Adrenal gland (tissue), 12 donors: ENCODE results near the gene SLC3A2. TPM values are rescaled to one million over a fixed set of nuclear protein-coding genes. Genes with fewer than 3 reads are reported as not detected.
A peak's percentile ranks its signal among the peaks of the same experiment; 100 is the strongest.
"Not testable (repeated sequence)": the region's sequence is repeated elsewhere in the genome, so short reads cannot be mapped to it uniquely, and the experiment has no call there.

Experiments
- DNase-seq, 7 donors: peaks; one replicate each; pipeline ENCODE4 v3.0.0-alpha.2; 2019 to 2020
- H3K27ac ChIP-seq, 5 donors: fragments of 200-600 bp; sonication (generic) in 4 of 5; 1 replicate in 3 of 5; 2 replicates in 2 of 5; pipeline versions ENCODE4 v1.5.1 to v1.8.0; 2016 to 2020; ENCODE audit warnings: mild to moderate bottlenecking in 1 of 5
- H3K27me3 ChIP-seq: fragments of 200-600 bp; 2 replicates; pipeline ENCODE4 v1.8.0; 2021
- H3K36me3 ChIP-seq, 2 donors: fragments of 200-600 bp; replicated peaks in 1 of 2; 1 replicate in 1 of 2; 2 replicates in 1 of 2; pipeline versions ENCODE4 v1.5.1 to v1.8.0; 2018 to 2022
- H3K4me1 ChIP-seq, 2 donors: fragments of 200-600 bp; replicated peaks in 1 of 2; 1 replicate in 1 of 2; 2 replicates in 1 of 2; pipeline versions ENCODE4 v1.5.1 to v1.8.0; 2018 to 2021
- H3K4me3 ChIP-seq, 4 donors: fragments of 200-600 bp; sonication (generic) in 3 of 4; one replicate each; pipeline ENCODE4 v1.5.1; 2016 to 2018
- H3K9me3 ChIP-seq, 3 donors: fragments of 200-600 bp; sonication (generic) in 1 of 3; replicated peaks in 1 of 3; 1 replicate in 2 of 3; 2 replicates in 1 of 3; pipeline versions ENCODE4 v1.5.1 to v1.8.0; 2016 to 2021
- POLR2A ChIP-seq, 2 donors: fragments of 450-650 bp; IDR thresholded peaks; one replicate each; pipeline ENCODE4 v1.6.1; 2017; ENCODE audit warnings: antibody characterized with exemption in 2 of 2, mild to moderate bottlenecking in 2 of 2, moderate library complexity in 1 of 2
- WGBS, 4 donors: extraction: QIAGEN DNeasy Blood & Tissue Kit in 2 of 4; methylation state at CpG; one replicate each; pipeline versions ENCODE4 v1.1.5 to v1.1.7; 2013 to 2017; 5-methylcytosine and 5-hydroxymethylcytosine counted together
- intact Hi-C, 2 donors: fragments of 100-400 bp; cut with DNase I; formaldehyde crosslinking; loops; one replicate each; pipeline versions ENCODE4 v1.14.1 to v1.15.0; 2022 to 2023
- polyA plus RNA-seq, 3 donors: library from polyadenylated mRNA; stranded (reverse); fragments of 200-250 nt in 2 of 3; fragments of 350-450 nt in 1 of 3; fragmentation: Illumina TruSeq in 1 of 3; extraction: RNeasy Lipid Tissue Mini Kit (QIAGEN cat#74804) in 1 of 3; gene quantifications; one replicate each; pipeline ENCODE4 v1.2.3, GENCODE V29; 2013 to 2014
- total RNA-seq, 9 donors: library from RNA; depleted of rRNA in 4 of 9; stranded (reverse); fragments of >200 nt in 4 of 9; fragments of 120-200 nt in 1 of 9; fragmentation: NEBNext Ultra II Directional in 1 of 9; extraction: Animal tissue kit (Norgen Biotek cat#: 25700) in 1 of 9; gene quantifications; one replicate each; pipeline versions ENCODE4 v1.1.0 to v1.2.4, GENCODE V29; 2013 to 2023
- TF ChIP-seq, protein P1 (sequence below), 6 experiments: fragments of 450-650 bp in 4 of 6; fragments of 200-600 bp in 2 of 6; sonication (generic) in 1 of 6; IDR thresholded peaks; 1 replicate in 5 of 6; 2 replicates in 1 of 6; pipeline versions ENCODE4 v1.5.1 to v1.8.0; 2016 to 2021; ENCODE audit warnings: antibody characterized with exemption in 6 of 6, mild to moderate bottlenecking in 2 of 6, moderate library complexity in 1 of 6
- donor health status: healthy with polysubstance abuse.
- donor health status: Bipolar disorder and iron deficiency.
- donor health status: DM: yes; HTN: yes; CAD: no.
- donor health status: DM: no; HTN: no; CAD: no.
- donor health status: DM: no; HTN: no; CAD: no.
- donor health status: DM: yes; HTN: yes; CAD: no.

SLC3A2 gene
- total and polyA plus RNA-seq, 12 donors, result 103 to 398 (median 164) TPM

DNA sequence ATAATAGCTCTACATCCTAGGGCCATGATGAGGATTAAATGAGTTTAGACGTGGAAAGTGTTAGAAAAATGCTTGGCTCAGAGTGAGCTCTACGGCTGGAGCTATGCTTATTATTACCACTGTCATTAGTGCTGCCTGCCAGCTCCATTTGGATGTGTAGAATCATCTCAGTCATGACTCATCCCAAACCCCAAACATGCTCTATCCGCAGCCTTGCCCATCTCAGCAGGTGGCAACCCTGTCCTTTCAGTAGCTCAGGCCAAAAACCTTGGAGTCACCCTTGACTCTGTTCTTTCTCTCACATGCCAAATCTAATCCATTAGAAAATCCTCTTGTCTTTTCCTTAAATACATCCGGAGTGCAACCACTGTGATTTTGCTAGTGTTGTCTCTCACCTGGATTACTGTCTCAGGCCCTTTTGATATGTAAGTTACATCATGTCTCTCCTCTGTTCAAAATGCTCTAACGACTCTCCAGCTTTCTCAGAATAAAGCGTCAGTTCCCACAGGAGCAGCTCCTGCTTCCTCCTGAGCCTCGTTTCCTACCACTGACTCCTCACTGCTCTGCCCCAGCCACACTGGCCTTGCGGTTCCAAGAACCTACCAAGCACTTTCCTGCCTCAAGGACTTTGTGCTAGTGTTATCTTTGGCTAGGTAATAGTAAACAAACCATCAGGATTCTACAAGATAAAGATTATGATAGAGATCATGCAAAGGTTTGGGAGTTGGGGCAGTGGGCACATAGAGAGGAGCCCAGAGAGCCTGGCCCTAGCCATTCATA lies 51.0 kb downstream of the SLC3A2 start:
- 44 to 62% (median 51%) methylated on average over 8 of the region's 8 CpGs for WGBS, 4 donors
- TF ChIP-seq POLR2A (IDR thresholded peaks at IDR 0.05), result no peak
- TF ChIP-seq, protein P1, sequence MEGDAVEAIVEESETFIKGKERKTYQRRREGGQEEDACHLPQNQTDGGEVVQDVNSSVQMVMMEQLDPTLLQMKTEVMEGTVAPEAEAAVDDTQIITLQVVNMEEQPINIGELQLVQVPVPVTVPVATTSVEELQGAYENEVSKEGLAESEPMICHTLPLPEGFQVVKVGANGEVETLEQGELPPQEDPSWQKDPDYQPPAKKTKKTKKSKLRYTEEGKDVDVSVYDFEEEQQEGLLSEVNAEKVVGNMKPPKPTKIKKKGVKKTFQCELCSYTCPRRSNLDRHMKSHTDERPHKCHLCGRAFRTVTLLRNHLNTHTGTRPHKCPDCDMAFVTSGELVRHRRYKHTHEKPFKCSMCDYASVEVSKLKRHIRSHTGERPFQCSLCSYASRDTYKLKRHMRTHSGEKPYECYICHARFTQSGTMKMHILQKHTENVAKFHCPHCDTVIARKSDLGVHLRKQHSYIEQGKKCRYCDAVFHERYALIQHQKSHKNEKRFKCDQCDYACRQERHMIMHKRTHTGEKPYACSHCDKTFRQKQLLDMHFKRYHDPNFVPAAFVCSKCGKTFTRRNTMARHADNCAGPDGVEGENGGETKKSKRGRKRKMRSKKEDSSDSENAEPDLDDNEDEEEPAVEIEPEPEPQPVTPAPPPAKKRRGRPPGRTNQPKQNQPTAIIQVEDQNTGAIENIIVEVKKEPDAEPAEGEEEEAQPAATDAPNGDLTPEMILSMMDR (IDR thresholded peaks at IDR 0.05), result no peak
- no peaks in the 10 kb centered on the region for H3K36me3 ChIP-seq
- no peaks in the 10 kb centered on the region for H3K9me3 ChIP-seq
- H3K27me3 ChIP-seq, result peaks cover 8% of the 10 kb centered on the region
- DNase-seq, result peak in 2 of 7 donors; percentile 25 to 29
- intact Hi-C loops, result no loop called here
- H3K4me3 ChIP-seq, result no peak overlapping the region
- no peak overlapping the region for H3K27ac ChIP-seq
- peaks cover under 1 to 1% of the 10 kb centered on the region in 2 donors for H3K4me1 ChIP-seq

DNA sequence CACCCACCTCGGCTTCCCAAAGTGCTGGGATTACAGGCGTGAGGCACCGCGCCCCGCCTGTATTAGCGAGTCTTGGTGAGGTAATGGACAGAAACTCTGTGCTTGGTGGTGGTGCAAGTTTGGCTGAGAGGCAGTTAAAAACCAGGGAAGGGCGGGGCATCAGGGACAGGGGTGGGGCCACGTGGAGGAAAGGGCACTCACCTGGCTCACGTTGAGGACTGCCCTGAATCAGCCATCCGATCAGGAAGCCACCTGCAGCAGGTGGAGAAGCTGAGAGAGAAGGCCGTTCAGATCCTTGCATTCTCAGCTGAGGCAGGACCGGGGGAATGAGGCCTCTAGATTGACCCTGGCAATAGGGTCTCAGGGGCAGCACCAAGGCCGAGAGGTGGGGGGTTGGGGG lies 52.6 kb downstream of the SLC3A2 start:
- WGBS, 4 donors, result 79 to 83% (median 82%) methylated on average over 12 to 13 of the region's 13 CpGs
- Histone ChIP-seq H3K27ac (no peak overlapping the region), H3K36me3 (no peaks in the 10 kb centered on the region), H3K4me3 (no peak overlapping the region), H3K4me1 (no peaks in the 10 kb centered on the region), H3K9me3 (no peaks in the 10 kb centered on the region), H3K27me3 (no peaks in the 10 kb centered on the region)
- DNase-seq, result no peak
- no peak for TF ChIP-seq POLR2A (IDR thresholded peaks at IDR 0.05)
- TF ChIP-seq, protein P1 (IDR thresholded peaks at IDR 0.05), result no peak
- intact Hi-C loops, result no loop called here

DNA sequence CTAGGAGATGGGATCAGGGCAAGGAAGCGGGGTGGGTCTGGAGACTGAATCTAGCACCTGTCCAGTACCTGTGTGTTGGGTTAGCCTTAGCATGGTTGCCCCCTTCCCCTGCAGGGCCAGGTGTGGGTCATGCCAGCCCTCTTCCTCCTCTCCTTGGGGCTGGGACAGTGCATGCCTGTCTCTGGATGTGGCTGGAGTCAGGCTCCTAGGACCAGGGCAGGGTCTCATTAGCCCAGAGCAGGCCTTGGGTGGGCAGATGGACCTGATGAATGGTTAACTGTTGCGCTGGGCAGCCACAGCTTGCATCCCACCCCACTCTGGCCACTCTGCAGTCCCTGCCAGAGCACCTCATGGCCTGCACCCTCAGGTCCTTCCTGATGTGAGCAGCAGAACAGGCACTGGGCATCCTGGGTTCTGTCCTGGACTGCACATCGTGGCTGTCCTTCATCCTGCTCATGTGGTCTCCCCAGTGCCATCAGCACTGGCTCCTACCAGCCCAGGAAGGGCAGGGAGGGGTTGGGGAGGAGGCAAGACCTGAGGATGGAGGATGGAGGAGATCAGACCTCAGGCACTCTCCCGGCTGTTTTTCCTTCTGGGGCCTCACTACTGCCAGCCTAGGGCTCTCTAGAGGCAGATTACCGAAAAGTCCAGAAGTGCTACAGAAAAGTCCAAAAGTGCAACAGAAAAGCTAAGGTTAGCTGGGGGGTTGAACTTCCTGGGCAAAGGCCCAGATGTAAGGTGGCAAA lies 53.2 kb downstream of the SLC3A2 start:
- 92 to 96% (median 92%) methylated on average over 3 to 5 of the region's 5 CpGs for WGBS, 4 donors
- Histone ChIP-seq H3K9me3 (no peaks in the 10 kb centered on the region), H3K27me3 (no peaks in the 10 kb centered on the region), H3K36me3 (no peaks in the 10 kb centered on the region), H3K4me1 (no peaks in the 10 kb centered on the region), H3K4me3 (no peak overlapping the region), H3K27ac (no peak overlapping the region)
- TF ChIP-seq POLR2A (IDR thresholded peaks at IDR 0.05), result no peak
- TF ChIP-seq, protein P1 (IDR thresholded peaks at IDR 0.05), result no peak
- intact Hi-C loops, result no loop called here
- no peak for DNase-seq

DNA sequence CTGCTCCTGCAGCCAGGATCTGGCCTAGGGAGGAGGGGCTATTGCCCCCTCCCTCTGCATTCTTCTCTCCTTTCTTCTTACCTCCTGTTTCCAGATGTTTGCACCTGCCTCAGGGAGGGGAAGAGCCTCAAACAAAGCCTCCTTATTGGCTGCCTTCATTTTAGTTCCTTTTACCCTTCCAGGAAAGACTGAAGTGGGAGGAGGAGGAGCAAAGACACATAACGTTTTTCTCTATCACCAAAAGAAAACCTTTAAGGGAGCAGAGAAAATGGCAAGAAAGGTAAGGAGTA lies 53.7 kb downstream of the SLC3A2 start:
- 37 to 72% (median 53%) methylated on average over 1 of the region's 1 CpG for WGBS, 4 donors
- intact Hi-C loops, result no loop called here

DNA sequence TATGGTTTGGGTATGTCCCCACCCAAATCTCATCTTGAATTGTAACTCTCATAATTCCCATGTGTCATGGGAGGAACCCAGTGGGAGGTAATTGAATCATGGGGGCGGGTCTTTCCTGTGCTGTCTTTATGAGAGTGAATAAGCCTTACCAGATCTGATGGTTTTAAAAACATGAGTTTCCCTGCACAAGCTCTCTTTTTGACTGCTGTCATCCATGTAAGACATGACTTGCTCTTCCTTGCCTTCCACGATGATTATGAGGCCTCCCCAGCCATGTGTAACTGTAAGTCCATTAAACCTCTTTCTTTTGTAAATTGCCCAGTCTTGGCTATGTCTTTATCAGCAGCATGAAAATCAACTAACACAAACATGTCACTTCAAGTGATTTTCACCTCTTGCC lies 56.8 kb downstream of the SLC3A2 start:
- H3K36me3 ChIP-seq, DNase-seq, H3K4me1 ChIP-seq, H3K4me3 ChIP-seq, H3K9me3 ChIP-seq, intact Hi-C loops, H3K27me3 ChIP-seq, H3K27ac ChIP-seq: not testable (repeated sequence)
- WGBS, 4 donors, result 75 to 83% (median 77%) methylated on average over 2 of the region's 2 CpGs

More for the DNA sequence above, 53.7 kb downstream of the SLC3A2 start:
- H3K4me1 ChIP-seq, result no peaks in the 10 kb centered on the region
- H3K27me3 ChIP-seq, result no peaks in the 10 kb centered on the region
- no peak overlapping the region for H3K4me3 ChIP-seq
- no peak overlapping the region for H3K27ac ChIP-seq
- H3K9me3 ChIP-seq, result no peaks in the 10 kb centered on the region
- TF ChIP-seq POLR2A (IDR thresholded peaks at IDR 0.05), result no peak
- TF ChIP-seq, protein P1 (IDR thresholded peaks at IDR 0.05), result no peak
- no peak for DNase-seq
- no peaks in the 10 kb centered on the region for H3K36me3 ChIP-seq
